RPMI7951 (cell line): ENCODE data around the gene CYP46A1. TPM values are rescaled to one million over a fixed set of nuclear protein-coding genes. Genes with fewer than 3 reads are reported as not detected.

ENCODE experiments used
- DNase-seq: peaks from one replicate; pipeline ENCODE4 v3.0.0-alpha.2; 2012; ENCODE audit warnings: low read depth
- total RNA-seq: library from RNA; depleted of rRNA; stranded (reverse); fragments of >200 nt; shearing (Covaris generic); gene quantifications from 2 replicates; pipeline ENCODE4 v1.2.3, GENCODE V29; 2014

The CYP46A1 gene
- total RNA-seq, 1 experiment from 2014 or later: not detected

DNA sequence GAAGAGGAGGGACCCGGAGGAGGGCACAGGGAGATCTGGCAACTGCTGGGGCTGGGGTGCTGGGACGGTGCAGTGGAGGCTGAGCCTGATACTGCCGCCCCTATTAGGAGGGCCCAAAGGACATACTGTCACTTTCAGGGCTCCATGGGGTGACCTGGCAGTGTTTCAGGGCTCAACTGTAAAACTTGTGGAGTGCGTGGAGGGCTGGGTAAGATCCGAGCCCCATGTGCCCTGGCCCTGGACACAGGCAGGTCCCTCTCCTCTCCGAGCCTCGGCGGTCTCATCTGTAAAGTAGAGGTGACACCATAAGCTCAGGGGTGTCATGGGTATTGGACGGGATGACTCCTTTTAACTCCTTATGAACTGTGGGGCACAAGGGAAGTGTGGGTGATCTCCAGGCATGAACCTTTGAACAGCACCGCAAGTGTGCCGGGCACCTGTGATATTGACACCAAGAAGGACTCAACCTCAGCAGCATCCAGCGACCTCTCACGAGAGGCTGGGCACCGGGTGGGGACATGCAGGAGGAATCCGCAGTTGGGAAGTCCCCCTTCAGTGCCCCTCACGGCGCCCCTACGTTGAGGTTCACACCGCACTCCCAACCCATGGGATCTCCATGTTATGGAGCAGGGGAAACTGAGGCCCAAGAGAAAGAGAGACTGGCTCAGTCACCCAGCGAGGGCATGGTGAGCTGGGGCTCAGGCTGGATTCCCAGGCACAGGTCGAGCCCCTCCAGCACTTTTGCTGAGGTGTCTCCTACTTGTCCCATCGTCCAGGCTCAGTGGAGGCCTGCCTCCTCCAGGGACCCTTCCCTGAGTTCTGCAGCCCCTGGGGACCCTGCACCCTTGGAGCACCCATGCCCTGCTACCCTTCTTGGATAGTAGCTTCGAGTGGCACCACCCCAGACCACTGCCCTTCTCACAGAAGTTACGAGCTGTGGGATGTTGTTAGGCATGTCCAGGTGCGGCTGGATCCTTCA is 58.7 kb downstream of the CYP46A1 start:
- no peak for DNase-seq

DNA sequence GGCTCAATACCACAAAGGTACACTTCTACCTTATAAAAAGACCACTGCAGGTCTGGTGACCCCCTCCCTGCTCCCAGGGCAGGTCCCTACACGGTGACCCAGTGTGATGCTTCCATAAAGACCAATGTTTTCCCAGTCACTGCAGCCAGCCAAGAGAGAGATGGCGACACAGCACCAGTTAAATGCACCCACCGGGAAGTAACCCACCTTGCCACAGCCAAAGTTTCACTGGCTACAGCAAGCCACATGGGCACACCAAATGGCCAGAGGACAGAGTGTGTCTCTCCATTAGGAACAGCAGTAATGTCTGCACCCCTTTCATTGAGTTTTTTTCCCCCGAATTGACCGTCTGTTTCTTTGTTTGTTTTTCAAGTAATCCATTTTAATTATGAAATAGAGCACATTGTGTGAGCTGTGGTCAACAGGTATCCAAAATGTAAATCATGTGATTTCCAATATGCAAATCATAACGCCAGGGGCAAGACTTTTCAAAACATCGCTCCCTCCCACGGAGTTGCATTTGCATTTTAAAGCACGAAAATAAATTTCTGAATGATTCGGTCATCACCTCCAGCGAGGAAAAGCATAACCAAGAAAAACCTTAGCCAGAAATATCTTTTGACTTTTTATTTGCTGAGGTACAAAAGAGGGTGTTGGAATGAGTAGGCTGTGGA is 60.2 kb downstream of the CYP46A1 start:
- no peak for DNase-seq

DNA sequence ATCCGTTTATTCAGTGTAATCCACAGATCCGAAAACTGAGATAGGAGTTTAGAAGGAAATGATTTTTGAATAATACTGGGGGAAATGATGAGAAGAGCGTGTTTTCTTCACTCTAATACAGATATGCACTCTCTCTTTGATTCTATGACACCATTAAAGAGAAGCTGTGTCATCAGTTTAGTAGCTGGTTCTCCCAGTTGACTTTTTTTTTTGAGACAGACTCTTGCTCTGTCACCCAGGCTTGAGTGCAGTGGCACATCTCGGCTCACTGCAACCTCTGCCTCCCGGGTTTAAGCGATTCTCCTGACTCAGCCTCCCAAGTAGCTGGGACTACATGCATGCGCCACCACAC is 60.8 kb downstream of the CYP46A1 start:
- DNase-seq: no peak

DNA sequence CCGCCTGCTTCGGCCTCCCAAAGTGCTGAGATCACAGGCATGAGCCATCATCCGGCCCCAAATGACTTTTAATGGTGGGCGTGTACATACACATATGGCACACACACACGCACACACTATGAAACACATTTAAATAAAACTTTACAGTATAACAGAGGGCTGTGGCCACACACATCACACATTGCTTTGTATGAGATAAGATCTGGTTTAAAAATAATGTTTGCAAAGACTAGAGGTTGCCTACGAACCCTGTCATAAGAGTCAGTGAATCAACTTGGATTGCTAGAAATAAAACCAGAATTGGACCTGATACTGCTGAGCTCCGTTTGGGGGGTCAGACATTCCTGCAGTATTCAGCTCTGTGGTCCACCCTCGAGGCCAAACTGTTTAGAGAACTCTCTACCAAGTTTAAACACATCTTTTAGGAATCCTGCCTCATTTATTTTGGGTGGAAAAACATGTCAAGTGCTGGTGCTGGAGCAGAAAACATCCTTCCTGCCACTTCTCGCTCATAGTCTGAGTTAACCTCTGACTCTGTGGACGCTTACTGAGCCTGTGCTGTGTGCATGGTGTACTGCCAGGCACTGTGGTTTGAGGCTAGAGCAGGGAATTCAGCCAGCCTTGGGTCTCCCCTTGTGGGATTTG is 61.3 kb downstream of the CYP46A1 start:
- DNase-seq: peak; percentile 67

DNA sequence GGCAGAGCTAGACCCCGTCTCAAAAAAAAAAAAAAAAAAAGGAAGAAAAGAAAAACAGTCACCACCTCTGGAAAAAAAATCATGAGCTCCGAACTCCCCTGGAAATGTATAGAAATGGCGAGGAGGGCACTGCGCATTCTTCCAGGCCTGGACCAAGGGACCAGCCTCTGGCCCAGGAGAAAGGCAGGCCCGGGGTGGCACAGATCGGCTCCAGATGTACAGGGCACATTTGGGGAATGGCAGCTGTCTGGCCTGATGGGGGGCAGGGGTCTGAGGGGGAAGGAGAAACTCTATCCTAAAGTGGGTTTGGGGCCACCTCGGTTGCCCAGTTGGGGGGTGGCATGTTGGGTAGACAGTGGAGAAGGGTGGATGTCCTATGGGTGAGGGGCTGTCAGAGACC is 63.1 kb downstream of the CYP46A1 start:
- DNase-seq: no peak

DNA sequence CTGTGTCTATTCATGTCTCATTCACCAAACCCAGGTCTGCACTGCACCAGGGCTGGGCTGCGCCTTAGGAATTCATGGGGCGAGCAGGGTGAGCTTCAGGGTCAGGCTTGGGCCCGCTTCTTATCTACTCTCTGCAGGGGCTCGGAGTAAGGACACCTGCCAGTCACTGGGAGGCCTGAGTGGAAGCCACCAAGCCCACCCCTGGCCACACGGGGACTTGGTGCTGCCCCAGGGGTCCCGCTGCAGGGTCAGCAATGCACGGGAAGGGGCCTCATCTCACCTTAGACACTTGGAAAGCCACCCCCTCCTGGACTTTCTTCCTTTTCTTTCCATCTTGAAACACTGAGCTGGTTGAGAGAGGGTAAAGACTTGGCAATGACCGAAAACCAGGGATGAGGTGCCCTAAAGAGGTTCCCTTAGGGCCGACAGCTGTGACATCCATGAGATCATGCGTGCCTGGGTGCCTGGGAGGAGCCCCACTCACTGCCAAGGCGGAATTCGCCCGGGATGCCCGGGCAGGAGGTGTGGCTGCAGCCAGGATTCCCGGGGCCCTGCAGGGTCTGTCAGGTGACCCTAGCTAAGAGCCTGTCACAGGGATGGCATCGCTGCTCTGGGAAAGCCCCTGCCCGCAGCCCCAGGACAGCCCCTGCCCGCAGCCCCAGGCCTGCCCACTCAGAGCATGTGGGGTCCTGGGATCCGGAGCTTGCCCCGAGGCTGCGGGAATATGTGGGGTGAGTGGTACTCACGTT is 63.7 kb downstream of the CYP46A1 start:
- DNase-seq: no peak

GRCh38 chr14:99748529-99748928 is 64.4 kb downstream of the CYP46A1 start:
- no peak for DNase-seq

DNA sequence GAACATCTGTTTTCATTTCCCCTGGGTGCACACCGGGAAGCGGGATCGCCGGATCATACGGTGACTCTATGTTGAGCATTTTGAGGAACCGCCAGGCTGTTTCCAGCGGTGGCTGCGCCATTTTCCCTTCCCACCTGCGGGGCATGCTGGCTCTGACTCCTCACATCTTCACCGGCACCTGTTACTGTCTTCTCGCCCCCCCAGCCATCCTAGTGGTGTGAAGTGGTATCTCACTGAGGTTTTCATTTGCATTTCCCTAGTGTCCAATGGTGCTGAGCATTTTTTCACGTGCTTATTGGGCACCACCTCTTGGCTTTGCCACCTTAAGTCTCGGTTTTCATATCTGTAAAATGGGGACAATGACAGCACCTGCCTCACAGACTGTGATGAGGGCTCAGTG is 65.0 kb downstream of the CYP46A1 start:
- no peak for DNase-seq

DNA sequence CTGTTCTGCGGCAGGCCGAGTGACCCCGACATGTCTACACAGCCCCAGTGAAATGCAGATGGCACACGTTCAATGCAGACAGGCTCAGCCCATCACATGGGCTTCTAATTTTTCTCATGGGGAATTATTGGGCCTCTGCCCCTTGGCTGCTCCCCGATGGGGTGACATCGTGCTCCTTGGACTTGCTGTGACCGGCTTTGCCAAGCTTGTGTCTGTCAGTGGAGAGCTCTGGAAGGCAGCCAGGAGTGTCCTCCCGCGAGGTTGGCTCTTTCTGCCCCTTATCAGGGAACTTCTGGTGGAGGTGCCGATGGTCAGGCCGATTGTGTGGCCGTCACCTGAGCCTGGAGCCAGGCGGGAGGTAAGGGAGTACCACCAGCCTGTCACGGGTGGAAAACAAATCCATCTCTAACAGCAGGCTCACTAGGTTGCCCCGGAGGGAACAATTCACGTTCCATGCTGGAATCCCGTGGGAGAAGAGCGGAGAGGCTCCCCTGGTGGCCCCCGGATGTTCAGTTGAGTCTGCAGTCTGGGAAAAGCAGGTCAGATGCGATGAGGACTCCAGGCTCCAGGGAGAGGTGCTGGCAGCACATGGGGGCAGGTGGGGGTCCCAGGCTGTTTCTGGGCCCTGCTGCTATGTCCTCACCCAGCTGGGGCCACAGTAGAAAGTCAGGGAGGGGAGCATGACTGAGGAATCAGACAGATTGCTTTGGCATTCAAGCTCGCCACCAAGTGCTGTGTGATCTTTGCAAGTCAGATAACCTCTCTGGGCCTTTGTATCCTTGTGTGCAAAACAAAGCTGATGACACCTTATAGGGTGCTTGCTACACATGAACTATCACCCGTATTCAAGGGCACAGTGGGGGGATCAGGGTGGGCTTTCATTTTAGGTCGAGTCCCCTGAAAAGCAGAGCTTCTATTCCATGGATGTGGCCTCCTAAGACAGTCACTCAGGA is 65.9 kb downstream of the CYP46A1 start:
- DNase-seq: no peak

- no peak for DNase-seq
Observed at GRCh38 chr14:99750746-99751450, 66.8 kb downstream of the CYP46A1 start.

DNA sequence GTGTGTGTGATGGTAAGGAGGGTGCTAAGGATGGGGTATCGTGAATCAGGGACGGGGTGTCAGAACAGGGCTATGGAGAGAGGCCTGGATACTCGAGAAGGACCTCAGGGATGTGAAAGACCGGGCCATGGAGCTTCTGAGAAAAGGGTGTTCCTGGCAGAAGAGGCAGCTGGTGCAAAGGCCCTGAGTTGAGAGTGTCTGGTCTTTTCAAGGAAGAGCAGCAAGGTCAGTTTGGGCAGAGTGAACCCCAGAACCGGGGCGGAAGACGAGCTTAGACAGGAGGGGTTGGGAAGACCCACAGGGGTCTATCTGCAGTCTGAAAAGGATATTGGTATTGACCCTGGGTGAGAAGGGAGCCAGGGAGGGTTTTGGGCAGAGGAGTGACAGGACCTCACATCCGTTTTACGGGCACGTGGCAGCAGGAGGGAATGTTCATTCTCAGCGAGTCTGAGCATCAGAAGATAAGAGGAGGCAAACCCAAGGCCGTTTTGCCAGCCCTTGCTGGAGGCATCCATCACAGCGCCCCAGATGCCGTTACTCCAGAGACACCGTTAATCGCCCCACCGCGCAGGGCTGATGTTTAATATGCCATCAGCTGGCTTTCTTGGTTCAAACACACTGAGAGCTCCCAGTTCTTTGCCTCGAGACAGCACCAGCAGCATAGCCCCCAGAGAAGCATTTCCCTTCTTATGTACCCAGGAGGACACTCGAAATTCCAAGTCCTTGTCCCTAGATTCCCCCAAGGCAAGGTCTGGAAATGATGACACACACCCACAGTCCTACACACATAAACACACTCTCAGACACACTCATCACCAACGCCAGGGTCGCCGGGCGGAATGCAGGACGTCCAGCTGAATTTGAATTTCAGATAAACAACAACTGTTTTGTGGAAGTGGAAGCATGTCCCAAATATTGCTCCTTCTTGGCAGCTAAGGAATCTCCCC is 67.7 kb downstream of the CYP46A1 start:
- DNase-seq: peak; percentile 67

GRCh38 chr14:99752486-99753121 is 68.5 kb downstream of the CYP46A1 start:
- DNase-seq: peak; percentile 55

DNA sequence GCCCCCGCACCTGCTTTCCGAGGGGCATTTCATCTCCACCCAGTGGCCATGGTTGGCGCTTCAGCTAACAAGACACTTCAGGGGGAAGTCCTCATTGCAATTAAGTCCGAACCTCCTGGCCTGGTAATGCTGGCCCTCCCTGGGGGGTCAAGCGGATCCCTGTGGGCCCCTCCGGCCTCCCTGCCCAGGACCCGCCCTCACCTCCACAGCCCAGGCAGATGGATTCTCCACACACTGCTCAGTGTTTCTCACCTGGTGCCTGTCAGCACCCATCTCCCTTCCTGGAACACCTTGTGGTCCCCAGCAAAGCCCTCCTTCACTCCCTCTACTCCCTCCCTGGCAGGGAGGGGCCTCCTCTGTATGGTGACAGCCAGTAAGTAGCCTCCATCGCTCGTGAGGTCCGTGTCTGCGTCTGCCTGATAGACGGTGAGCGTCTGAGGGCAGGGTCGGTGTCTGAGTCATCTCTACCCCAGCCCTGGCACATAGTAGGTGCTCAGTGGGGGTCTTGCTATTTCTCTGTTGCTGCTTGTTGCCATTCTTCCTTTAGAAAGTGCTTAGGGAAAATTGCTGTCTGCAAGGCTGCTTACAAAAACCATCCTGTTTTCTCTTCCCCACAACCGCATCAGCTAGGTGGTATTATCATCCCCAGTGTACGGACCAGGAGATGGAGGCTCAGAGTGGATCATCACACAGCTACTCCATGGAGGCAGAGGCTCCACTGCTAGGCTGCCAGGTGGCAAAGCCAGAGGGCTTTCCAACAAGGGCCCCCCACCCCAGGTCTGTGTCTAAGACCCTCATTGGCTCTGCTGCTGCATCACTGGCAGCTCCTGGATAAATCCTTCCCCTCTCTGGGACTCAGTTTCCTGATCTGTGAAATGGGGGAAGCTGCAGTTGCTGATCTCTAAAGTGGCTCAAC is 69.4 kb downstream of the CYP46A1 start:
- no peak for DNase-seq

DNA sequence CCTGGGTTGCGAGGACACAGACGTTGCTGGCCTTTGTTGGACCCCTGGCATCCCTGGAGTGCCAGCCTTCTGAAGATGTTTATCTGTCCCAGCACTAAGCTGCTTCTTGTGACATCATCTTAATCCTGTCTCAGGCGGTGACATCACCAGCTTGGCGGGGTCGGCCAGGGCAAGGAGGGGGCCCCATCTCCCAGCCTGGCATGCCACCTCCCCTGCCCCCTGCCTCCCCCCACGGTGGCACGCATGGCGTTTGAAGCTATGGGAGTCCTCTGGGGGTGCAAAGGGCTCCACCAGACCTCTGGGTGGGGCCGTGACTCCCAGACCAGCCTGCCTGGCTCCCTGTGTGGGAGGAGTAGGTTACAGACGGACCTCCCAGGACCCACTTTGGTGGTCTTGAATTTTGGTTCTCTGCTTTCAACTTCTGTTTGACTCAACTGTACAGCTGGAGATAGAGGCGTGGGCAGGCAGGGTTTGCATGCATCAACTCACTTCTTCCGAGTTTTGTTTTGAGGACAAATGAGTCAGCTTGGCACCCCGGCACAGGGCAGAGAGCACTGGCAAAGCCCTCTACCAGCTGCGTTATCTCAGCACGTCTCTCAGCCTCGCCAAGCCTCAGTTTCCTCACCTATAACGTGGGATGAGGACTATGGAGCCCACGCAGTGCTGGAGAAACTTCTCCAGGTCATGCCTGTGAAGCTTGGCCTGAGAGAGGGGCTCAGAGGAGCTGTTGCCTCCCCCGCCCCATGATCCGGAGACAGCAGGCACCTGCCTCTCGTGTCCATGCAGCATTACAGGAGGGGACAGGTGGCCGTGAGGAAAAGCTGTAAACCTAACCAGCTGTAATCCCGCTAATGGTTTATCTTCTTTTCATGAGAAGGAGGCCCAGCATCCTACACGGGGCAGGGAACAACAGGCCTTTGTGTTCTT is 70.3 kb downstream of the CYP46A1 start:
- no peak for DNase-seq

DNA sequence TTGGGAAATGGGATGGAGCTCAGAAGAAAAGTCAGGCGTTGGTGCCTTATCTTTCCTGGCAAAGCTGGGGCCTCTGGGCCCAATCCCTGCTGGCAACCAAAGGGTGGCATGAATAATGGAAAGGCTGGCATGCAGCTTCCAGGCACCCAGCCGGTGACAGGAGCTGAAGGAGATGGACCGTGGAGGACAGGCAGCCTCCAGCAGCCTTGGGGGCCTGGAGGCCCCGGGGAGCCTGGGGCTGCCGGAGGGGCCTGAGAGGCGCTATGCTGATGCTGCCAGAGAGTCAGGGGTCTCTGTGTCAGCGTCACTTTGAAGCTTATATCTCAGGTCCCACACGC is 70.9 kb downstream of the CYP46A1 start:
- no peak for DNase-seq
